ENCODE data around the gene COPZ2. TPM values are rescaled to one million over a fixed set of nuclear protein-coding genes. Genes with fewer than 3 reads are reported as not detected.
A peak's percentile ranks its signal among the peaks of the same experiment; 100 is the strongest.

The COPZ2 gene
- total and polyA plus RNA-seq, 10 donors: 6.0 to 15.0 (median 8.8) TPM

- H3K36me3 ChIP-seq: no peaks in the 10 kb centered on the region
- peak overlapping the region in 6 of 8 donors; percentile 29 to 82 (median 68) for H3K27ac ChIP-seq
- peaks cover 26 to 62% (median 44%) of the 10 kb centered on the region in 6 donors for H3K4me1 ChIP-seq
- peak overlapping the region; percentile 30 to 70 (median 50) for H3K4me3 ChIP-seq
- peaks cover 0 to 53% (median 5%) of the 10 kb centered on the region in 7 donors for H3K27me3 ChIP-seq (replicated peaks in 1 of 7)
- TF ChIP-seq CTCF (IDR thresholded peaks at IDR 0.05 in 8 of 11, conservative IDR thresholded peaks at IDR 0.05 in 3 of 11) (peak in 1 of 11 experiments; percentile 6), POLR2A (IDR thresholded peaks at IDR 0.05) (no peak), POLR2AphosphoS5 (IDR thresholded peaks at IDR 0.05) (no peak)
- H3K9me3 ChIP-seq: no peaks in the 10 kb centered on the region
- WGBS, 5 donors: 0 to 2% (median 0%) methylated on average over 36 to 54 of the region's 54 CpGs
- intact Hi-C loops (cut with DNase I; ENCODE audit: low total_unique reads): loop anchor here (2.0 kb wide), 1 partner anchor 106 kb away; no protein-coding TSS in a partner anchor
- peak; percentile 90 for DNase-seq
Observed at GRCh38 chr17:48024149-48025039, 13.2 kb downstream of the COPZ2 start.

GRCh38 chr17:48023400-48024148 is 14.0 kb downstream of the COPZ2 start:
- intact Hi-C loops (cut with DNase I; ENCODE audit: low total_unique reads): loop anchor here (2.0 kb wide), 1 partner anchor 107 kb away; no protein-coding TSS in a partner anchor
- DNase-seq: peak; percentile 92
- Histone ChIP-seq H3K27me3 (replicated peaks in 1 of 7) (peaks cover 0 to 60% (median 5%) of the 10 kb centered on the region in 7 donors), H3K4me1 (peaks cover 26 to 62% (median 44%) of the 10 kb centered on the region in 6 donors), H3K27ac (peak overlapping the region in 7 of 8 donors; percentile 29 to 82 (median 66)), H3K9me3 (no peaks in the 10 kb centered on the region), H3K4me3 (peak overlapping the region; percentile 30 to 70 (median 50)), H3K36me3 (no peaks in the 10 kb centered on the region)
- 1% methylated on average over 21 to 54 of the region's 54 CpGs for WGBS, 5 donors
- TF ChIP-seq POLR2A (IDR thresholded peaks at IDR 0.05): no peak
- peak; percentile 41 to 68 (median 62) for TF ChIP-seq POLR2AphosphoS5 (IDR thresholded peaks at IDR 0.05)
- TF ChIP-seq CTCF (IDR thresholded peaks at IDR 0.05 in 8 of 11, conservative IDR thresholded peaks at IDR 0.05 in 3 of 11): peak in 7 of 11 experiments; percentile 7 to 43 (median 29)

GRCh38 chr17:48022901-48023300 is 14.7 kb downstream of the COPZ2 start:
- intact Hi-C loops (cut with DNase I; ENCODE audit: low total_unique reads): no loop called here
- Histone ChIP-seq H3K4me1 (peaks cover 30 to 68% (median 50%) of the 10 kb centered on the region in 6 donors), H3K27ac (no peak overlapping the region), H3K27me3 (replicated peaks in 1 of 7) (peaks cover 0 to 60% (median 5%) of the 10 kb centered on the region in 7 donors), H3K36me3 (no peaks in the 10 kb centered on the region), H3K9me3 (no peaks in the 10 kb centered on the region), H3K4me3 (peak overlapping the region in 2 of 8 donors; percentile 56 to 70)
- DNase-seq: no peak
- WGBS, 5 donors: 56 to 67% (median 58%) methylated on average over 6 of the region's 6 CpGs
- no peak for TF ChIP-seq POLR2A (IDR thresholded peaks at IDR 0.05)
- no peak for TF ChIP-seq CTCF (IDR thresholded peaks at IDR 0.05 in 8 of 11, conservative IDR thresholded peaks at IDR 0.05 in 3 of 11)
- no peak for TF ChIP-seq POLR2AphosphoS5 (IDR thresholded peaks at IDR 0.05)

Data from spleen (tissue), 11 donors.